ENCODE results near the gene HNRNPA2B1. TPM values are rescaled to one million over a fixed set of nuclear protein-coding genes. Genes with fewer than 3 reads are reported as not detected.

Gene HNRNPA2B1
- total RNA-seq, 2 donors from 2014 or later = 913 to 1,007 TPM

DNA sequence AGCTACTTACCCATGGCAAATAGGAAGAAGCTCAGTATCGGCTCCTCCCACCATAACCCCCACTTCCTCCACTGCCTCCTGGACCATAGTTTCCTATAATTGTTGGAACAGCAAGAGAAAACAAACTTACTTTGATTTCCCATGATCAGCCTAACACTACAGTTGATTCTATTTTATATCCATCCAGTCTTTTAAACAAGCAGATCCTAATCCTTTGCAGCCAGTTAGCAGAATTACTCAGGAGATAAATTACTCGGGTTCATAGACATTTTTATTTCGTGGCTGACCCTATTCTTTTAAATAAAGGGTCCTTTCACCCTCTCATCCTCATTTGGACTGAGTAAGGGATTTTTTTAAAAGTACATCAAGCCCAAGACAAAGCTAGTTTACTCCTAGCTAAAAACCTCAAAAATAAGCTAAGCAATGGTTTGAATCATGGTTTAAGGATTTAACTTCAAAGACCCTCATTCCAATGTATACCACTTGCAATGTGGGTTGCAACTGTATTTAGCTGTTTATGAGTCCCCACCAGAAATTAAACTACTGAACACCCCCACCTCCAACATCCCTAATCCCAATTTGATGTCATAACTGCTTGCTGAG lies 8.0 kb downstream of the HNRNPA2B1 start:
- Histone ChIP-seq H3K4me1 (ENCODE audit: control insufficient read depth, insufficient read depth, low read length) (peaks cover 5% of the 10 kb centered on the region), H3K36me3 (ENCODE audit: control insufficient read depth, insufficient read depth, low read length) (peaks cover 99% of the 10 kb centered on the region), H3K9ac (ENCODE audit: extremely low read depth, low read length, poor library complexity, severe bottlenecking) (peak overlapping the region; percentile 3), H3K9me3 (ENCODE audit: control insufficient read depth, low read length) (no peaks in the 10 kb centered on the region), H3K4me3 (ENCODE audit: low read length) (peak overlapping the region; percentile 64), H3K27ac (ENCODE audit: low read depth, low read length) (no peak overlapping the region), H3K27me3 (ENCODE audit: control insufficient read depth, insufficient read depth, low read length, poor library complexity, severe bottlenecking) (no peaks in the 10 kb centered on the region)
- Mint-ChIP-seq H3K27ac (peak overlapping the region; percentile 80), H3K36me3 (ENCODE audit: low read depth) (peaks cover 82% of the 10 kb centered on the region), H3K4me3 (no peak overlapping the region), H3K4me1 (peaks cover 39% of the 10 kb centered on the region), H3K9me3 (no peaks in the 10 kb centered on the region), H3K27me3 (ENCODE audit: insufficient read depth) (no peaks in the 10 kb centered on the region)
- TF ChIP-seq, protein P1, sequence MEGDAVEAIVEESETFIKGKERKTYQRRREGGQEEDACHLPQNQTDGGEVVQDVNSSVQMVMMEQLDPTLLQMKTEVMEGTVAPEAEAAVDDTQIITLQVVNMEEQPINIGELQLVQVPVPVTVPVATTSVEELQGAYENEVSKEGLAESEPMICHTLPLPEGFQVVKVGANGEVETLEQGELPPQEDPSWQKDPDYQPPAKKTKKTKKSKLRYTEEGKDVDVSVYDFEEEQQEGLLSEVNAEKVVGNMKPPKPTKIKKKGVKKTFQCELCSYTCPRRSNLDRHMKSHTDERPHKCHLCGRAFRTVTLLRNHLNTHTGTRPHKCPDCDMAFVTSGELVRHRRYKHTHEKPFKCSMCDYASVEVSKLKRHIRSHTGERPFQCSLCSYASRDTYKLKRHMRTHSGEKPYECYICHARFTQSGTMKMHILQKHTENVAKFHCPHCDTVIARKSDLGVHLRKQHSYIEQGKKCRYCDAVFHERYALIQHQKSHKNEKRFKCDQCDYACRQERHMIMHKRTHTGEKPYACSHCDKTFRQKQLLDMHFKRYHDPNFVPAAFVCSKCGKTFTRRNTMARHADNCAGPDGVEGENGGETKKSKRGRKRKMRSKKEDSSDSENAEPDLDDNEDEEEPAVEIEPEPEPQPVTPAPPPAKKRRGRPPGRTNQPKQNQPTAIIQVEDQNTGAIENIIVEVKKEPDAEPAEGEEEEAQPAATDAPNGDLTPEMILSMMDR (conservative IDR thresholded peaks at IDR 0.05) = no peak
- no peak for DNase-seq
- 96 to 100% methylated on average over 1 to 3 of the region's 3 CpGs for WGBS, 2 experiments (ENCODE audit: insufficient coverage in 1 of 2, insufficient read length in 1 of 2)

DNA sequence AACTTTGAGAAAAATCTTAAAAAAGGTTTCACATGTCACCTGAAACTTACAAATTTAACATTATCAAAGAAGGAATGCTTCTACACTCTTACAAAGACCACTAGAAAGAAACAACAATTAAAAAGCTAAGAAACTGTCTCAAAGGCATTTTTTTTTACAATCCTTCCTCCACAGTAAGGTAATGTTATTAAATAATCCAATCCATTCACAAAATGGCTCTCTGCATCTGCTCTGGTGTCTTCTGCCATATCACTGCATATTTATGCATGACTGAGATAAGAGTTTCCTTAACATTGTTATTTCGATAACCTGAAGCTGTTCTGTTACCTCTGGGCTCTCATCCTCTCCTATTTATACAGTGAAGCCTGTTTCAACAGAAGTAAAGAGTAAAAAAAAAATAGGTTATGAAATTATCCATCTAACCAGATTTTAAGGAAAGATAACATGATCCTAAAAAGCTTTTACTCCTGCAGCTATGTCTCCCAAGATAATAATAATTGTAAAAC lies 8.5 kb downstream of the HNRNPA2B1 start:
- Mint-ChIP-seq H3K36me3 (ENCODE audit: low read depth) (peaks cover 77% of the 10 kb centered on the region), H3K4me1 (peaks cover 35% of the 10 kb centered on the region), H3K27ac (peak overlapping the region; percentile 76), H3K9me3 (no peaks in the 10 kb centered on the region), H3K27me3 (ENCODE audit: insufficient read depth) (no peaks in the 10 kb centered on the region), H3K4me3 (no peak overlapping the region)
- 90% methylated on average over 1 of the region's 1 CpG; no CpG with 5 or more reads in 1 of the 2 experiments for WGBS, 2 experiments (ENCODE audit: insufficient coverage in 1 of 2, insufficient read length in 1 of 2)
- Histone ChIP-seq H3K27ac (ENCODE audit: low read depth, low read length) (no peak overlapping the region), H3K9ac (ENCODE audit: extremely low read depth, low read length, poor library complexity, severe bottlenecking) (no peak overlapping the region), H3K9me3 (ENCODE audit: control insufficient read depth, low read length) (no peaks in the 10 kb centered on the region), H3K36me3 (ENCODE audit: control insufficient read depth, insufficient read depth, low read length) (peaks cover 95% of the 10 kb centered on the region), H3K27me3 (ENCODE audit: control insufficient read depth, insufficient read depth, low read length, poor library complexity, severe bottlenecking) (no peaks in the 10 kb centered on the region), H3K4me1 (ENCODE audit: control insufficient read depth, insufficient read depth, low read length) (peaks cover 5% of the 10 kb centered on the region), H3K4me3 (ENCODE audit: low read length) (peak overlapping the region; percentile 22)
- TF ChIP-seq, protein P1 (conservative IDR thresholded peaks at IDR 0.05) = no peak
- no peak for DNase-seq

DNA sequence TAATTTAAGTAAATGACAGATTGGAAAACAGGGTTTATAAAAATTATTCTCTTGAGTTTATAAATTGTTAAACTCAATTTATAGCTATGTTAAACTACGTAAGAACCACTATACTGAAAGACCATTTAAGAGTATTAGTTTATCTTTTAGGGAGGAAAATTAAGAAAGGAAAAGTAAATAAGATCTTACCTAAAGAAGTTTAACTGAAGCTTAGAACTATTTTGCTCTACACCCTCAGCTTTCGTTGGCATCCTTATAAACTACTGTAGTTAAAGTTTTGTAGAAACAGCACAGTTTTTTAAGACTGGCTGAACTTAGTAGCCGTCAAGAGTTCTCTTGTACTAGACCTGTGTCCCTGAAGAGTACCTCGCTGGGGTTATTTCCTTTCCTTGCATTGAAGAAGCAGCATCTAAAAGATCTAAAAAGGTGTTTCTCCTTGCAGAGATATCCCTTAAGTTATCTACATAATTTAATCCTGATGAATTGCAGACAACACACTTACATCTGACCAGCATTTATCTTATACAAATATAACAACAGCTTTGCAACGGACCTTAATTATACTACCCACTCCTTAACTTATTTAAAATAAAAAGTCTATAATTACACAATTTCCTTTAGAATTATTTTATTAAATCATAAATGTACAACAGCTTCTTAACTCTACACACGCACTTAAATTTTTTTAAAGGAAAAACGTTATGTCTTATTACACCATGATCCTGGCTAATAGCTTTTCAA lies 9.1 kb downstream of the HNRNPA2B1 start:
- TF ChIP-seq, protein P1 (conservative IDR thresholded peaks at IDR 0.05) = no peak
- Histone ChIP-seq H3K9ac (ENCODE audit: extremely low read depth, low read length, poor library complexity, severe bottlenecking) (no peak overlapping the region), H3K4me1 (ENCODE audit: control insufficient read depth, insufficient read depth, low read length) (peaks cover 5% of the 10 kb centered on the region), H3K4me3 (ENCODE audit: low read length) (peak overlapping the region; percentile 22), H3K36me3 (ENCODE audit: control insufficient read depth, insufficient read depth, low read length) (peaks cover 92% of the 10 kb centered on the region), H3K27ac (ENCODE audit: low read depth, low read length) (no peak overlapping the region), H3K9me3 (ENCODE audit: control insufficient read depth, low read length) (no peaks in the 10 kb centered on the region), H3K27me3 (ENCODE audit: control insufficient read depth, insufficient read depth, low read length, poor library complexity, severe bottlenecking) (no peaks in the 10 kb centered on the region)
- no peak for DNase-seq
- H3K4me1 Mint-ChIP-seq = peaks cover 28% of the 10 kb centered on the region
- WGBS, 2 experiments (ENCODE audit: insufficient coverage in 1 of 2, insufficient read length in 1 of 2) = 86 to 90% methylated on average over 4 to 6 of the region's 7 CpGs
- H3K4me3 Mint-ChIP-seq = no peak overlapping the region
- no peaks in the 10 kb centered on the region for H3K27me3 Mint-ChIP-seq (ENCODE audit: insufficient read depth)
- no peaks in the 10 kb centered on the region for H3K9me3 Mint-ChIP-seq
- H3K36me3 Mint-ChIP-seq (ENCODE audit: low read depth) = peaks cover 73% of the 10 kb centered on the region
- H3K27ac Mint-ChIP-seq = peak overlapping the region; percentile 76

Measured in endodermal cell (in vitro differentiated cells).